DMS114 treated with DMSO at 0.1 percent for 48 hours (cell line): ENCODE measurements around the gene CCDC8.
A peak's percentile ranks its signal among the peaks of the same experiment; 100 is the strongest.
"Not testable (repeated sequence)": the region's sequence is repeated elsewhere in the genome, so short reads cannot be mapped to it uniquely, and the experiment has no call there.

ENCODE experiments used
- DNase-seq: peaks from one replicate; lab custom pipeline; 2025; ENCODE audit not compliant: unreplicated experiment; lab: John Stamatoyannopoulos, UW

Gene CCDC8, protein sequence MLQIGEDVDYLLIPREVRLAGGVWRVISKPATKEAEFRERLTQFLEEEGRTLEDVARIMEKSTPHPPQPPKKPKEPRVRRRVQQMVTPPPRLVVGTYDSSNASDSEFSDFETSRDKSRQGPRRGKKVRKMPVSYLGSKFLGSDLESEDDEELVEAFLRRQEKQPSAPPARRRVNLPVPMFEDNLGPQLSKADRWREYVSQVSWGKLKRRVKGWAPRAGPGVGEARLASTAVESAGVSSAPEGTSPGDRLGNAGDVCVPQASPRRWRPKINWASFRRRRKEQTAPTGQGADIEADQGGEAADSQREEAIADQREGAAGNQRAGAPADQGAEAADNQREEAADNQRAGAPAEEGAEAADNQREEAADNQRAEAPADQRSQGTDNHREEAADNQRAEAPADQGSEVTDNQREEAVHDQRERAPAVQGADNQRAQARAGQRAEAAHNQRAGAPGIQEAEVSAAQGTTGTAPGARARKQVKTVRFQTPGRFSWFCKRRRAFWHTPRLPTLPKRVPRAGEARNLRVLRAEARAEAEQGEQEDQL

DNA sequence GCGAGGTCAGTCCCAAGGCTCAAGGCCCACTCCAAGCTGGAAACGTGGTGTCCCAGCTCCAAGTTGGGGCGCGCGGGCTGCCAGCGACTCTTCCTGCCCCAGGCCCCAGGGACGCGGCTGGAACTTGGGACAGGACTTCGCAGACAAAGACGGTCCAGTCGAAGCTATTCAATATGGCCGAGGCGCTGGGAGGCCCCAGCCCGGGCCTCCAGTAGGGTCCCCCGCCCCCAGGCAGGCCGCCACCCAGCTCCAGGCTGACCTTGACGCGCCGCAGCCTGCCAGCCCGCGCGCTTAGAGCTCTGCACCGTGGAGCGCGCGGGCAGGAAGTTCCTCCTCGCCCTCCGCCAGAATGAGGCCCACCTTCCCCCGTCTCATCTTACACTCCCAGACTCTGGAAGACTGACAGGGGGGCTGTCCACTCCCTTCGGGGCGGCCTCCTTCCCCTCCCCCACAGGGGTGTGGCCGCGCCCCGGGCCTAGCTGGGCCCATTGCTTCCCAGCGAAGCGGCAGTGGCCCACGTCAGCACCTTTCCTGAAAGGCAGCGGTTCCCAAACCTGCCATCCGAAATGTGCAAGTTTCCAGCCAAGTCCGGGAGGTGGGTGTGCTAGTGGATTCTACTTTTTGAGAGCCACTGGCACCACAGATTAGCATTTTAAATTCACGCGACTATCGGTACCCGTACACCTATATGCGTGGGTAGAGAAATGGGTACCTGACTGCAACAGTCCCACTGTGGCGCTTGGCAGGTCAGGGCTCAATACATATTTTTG lies at the start of gene CCDC8:
Gene CCDC8, minus strand, starts transcription at position 303 of the 770 bp plus-strand sequence. CDS start 754 bp downstream, outside the sequence.
- peak; percentile 76 for DNase-seq

DNA sequence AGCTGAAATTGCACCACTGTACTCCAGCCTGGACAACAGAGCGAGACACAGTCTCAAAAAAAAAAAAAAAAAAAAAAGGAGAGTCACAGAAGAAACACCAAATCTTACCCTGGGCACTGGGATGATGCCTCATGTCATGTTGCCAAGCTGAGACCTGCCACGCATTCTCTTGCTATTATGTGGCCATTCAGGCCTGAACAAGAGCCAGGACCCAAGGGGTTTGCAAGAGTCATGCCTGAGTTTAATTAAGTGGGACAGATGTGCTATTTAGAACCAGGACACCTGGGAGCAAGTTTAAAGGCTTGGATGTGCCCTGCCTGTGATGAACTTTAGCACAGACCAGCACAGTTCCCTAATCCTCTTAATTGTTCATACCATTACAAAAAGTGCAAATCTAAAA lies 48.2 kb upstream of the CCDC8 start:
- no peak for DNase-seq

DNA sequence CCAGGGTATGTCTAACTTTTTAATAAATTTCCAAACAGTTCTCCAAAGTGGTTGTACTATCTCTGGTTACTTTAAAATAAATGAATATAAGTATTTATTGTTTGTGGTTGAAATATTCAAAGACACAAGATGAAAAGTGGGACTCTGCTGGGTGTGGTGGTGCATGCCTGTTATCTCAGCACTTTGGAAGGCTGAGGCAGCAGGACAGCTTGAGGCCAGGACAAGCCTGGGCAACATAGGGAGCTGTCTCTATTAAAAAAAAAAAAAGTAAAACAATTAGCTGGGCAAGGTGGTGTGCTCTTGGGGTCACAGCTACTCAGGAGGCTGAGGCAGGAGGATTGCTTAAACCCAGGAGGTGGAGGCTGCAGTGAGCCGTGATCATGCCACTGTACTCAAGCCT lies 47.6 kb upstream of the CCDC8 start:
- no peak for DNase-seq

DNA sequence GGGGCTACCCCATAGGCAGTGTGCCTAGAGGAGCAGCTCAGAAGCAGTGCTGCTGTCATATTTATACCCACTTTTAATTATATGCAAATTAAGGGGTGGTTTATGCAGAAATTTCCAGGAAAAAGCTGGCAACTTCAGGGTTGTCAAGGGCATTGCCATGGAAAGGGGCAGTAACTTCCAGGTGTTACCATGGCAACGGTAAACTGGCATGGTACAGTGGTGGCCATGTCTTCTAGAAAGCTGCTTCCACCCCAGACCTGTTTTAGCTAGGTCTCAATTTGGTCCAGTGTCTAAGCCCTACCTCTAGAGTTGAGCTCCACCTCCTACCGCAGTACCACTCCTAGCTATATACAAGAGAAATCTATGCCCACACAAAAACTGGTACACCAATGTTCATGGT lies 46.7 kb upstream of the CCDC8 start:
- DNase-seq: no peak

GRCh38 chr19:46456930-46457329 lies 43.6 kb upstream of the CCDC8 start:
- no peak for DNase-seq

DNA sequence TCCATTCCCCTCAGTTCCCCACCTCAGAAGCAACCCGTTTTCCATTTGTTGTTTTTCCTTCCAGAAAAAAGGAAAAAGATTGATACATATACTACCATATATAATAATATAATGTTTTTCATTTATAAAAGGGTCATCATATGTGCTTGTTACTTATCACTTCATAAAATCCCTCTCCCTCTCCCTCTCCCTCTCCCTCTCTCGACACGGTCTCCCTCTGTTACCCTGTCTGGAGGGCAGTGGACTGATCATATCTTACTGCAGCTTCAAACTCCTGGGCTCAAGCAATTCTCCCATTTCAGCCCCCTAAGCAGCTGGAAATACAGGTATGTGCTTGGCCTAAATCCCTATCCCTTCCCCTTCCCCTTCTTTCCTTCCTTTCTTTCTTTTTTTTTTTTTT lies 40.9 kb upstream of the CCDC8 start:
- no peak for DNase-seq

GRCh38 chr19:46453661-46454060 lies 40.3 kb upstream of the CCDC8 start:
- no peak for DNase-seq

- no peak for DNase-seq
Measured at GRCh38 chr19:46452186-46452585, 38.8 kb upstream of the CCDC8 start.

GRCh38 chr19:46451352-46451751 lies 38.0 kb upstream of the CCDC8 start:
- DNase-seq: no peak

DNA sequence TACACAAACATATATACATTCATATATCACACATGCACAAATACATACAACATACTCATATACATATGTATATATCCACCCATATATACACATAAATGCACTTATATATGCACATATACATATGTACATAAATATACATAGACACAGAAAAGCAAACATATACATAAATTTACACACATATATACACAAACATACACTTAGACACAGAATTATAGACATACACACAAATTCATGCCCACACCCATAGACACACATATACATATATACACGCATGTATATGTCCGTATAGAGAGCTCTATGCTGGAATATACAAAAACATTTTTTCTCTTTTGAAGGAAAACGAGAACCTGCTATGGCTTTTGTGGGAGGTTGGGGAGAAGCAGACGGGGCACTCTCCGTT lies 37.4 kb upstream of the CCDC8 start:
- no peak for DNase-seq

DNA sequence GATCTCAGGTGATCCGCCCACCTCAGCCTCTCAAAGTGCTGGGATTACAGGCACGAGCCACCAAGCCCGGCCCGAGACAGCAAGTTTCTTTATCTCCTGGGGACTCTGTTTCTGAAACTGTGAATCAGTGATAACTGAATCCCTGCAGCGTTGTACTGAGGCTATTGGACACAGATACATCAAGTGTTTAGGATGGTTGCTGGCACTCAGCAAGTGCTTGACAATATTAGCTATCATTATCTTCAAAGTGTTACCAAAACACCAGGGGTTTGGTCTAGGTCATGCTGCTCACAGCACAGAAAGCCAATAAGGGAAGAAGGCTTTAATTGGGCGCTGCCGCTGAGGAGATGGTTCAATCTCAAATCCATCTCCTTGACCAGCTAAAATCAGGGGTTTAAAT lies 35.9 kb upstream of the CCDC8 start:
- no peak for DNase-seq

DNA sequence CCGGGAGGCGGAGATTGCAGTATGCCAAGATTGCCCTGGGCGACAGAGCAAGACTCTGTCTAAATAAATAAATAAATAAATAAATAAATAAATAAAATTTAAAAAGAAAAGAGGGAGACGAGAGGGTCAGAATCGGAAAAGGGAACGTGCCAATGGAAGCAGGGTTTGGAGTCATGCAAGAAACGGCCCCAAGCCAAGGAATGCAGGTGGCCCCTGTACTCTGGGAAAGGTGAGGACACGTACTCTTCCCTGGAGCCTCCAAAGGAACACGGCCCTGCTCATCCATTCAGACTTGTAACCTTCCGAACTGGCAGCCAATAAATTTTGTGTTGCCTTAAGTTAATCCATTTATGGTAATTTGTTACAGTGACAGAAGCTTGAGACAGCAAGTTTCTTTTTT lies 35.2 kb upstream of the CCDC8 start:
- DNase-seq: no peak

DNA sequence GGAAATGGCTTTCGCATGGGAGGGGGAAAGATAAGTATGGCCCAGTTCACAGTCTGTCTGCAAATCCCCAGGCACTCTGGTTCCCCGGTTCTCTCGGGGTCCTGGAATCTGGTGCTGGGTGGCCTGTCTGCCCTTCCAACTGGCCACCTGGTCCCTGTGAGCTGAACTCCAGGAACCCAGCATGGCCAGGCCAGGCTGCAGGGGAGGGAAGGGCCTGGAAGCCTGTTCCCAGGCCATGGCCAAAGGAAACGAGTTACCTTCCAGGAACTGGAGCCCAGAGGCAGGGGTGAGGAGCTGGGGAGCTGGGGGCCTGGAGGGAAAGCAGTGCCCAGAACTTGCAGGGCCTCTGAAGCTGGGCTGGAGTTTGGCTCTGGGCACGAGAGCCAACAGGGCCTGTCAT lies 34.5 kb upstream of the CCDC8 start:
- DNase-seq: no peak

- no peak for DNase-seq
Measured at GRCh38 chr19:46447006-46447405, 33.6 kb upstream of the CCDC8 start.

GRCh38 chr19:46446021-46446420 lies 32.7 kb upstream of the CCDC8 start:
- no peak for DNase-seq

DNA sequence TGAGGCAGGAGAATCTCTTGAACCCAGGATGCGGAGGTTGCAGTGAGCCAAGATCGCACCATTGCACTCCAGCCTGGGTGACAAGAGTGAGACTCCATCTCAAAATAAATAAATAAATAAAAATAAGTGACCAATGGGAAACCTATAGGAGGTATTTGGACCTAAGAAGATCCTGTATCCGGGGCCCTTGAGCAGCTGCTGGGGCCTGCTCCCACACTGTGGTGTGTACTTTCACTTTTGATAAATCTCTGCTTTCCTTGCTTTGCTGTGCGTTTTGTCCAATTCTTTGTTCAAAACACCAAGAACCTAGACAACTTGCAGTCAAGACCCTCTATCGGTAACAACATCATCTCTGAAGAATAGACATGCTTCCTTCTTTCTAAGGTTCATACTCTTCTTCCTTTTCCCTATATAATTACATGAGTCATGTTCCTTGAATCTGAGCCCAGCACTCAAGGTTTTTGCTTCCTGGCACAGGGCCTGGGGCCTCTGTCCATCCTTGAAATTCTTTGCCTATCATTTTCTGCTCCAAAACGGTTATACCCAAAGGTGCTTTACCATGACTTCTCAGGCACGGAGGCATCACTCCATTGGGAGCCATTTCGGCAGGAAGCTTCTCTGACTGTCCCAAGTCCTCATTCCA lies 29.6 kb upstream of the CCDC8 start:
- no peak for DNase-seq

DNA sequence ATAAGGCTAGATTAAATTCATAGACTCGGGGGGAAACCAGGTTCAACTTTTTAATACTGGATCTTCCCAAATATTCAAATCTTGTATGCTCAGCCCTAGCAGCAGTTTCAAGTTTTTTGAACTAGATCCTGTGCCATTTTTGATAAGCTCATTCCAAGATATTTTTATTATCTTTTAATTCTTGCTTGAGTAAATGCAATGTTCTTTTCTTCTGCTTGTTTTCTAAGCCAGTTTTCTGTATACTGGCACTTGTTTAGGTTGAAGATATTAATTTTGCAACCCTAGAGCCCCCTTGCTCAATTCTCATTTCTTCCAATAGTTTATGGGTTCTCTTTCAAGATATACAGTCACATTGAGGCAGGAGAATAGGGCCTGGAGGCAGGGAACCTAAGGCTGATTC lies 28.5 kb upstream of the CCDC8 start:
- no peak for DNase-seq

- DNase-seq: not testable (repeated sequence)
Measured at GRCh38 chr19:46435689-46436088, 22.3 kb upstream of the CCDC8 start.

- DNase-seq: no peak
Measured at GRCh38 chr19:46435009-46435408, 21.6 kb upstream of the CCDC8 start.

GRCh38 chr19:46433470-46433869 lies 20.1 kb upstream of the CCDC8 start:
- DNase-seq: not testable (repeated sequence)

- DNase-seq: no peak
Measured at GRCh38 chr19:46431824-46432223, 18.5 kb upstream of the CCDC8 start.

GRCh38 chr19:46429999-46430398 lies 16.6 kb upstream of the CCDC8 start:
- DNase-seq: no peak
